PC-3 (cell line): Measurements from ENCODE around the gene PPIE.

Experiments
- EZH2 ChIP-seq: fragments of 300-600 bp; sonication (generic); IDR thresholded peaks from one replicate; pipeline ENCODE4 v1.6.1; 2017; ENCODE audit warnings: antibody characterized with exemption, mild to moderate bottlenecking, low read length; ENCODE audit not compliant: unreplicated experiment
- EZH2phosphoT487 ChIP-seq: fragments of 300-600 bp; sonication (generic); IDR thresholded peaks from 2 replicates; pipeline ENCODE4 v1.6.1; 2018; ENCODE audit warnings: mild to moderate bottlenecking, antibody characterized with exemption, low read length, borderline replicate concordance
- TF ChIP-seq, protein P1 (sequence below): fragments of 300-600 bp; sonication (generic); conservative IDR thresholded peaks from 2 replicates; pipeline ENCODE4 v1.5.1; 2017; ENCODE audit warnings: antibody characterized with exemption, low read depth, mild to moderate bottlenecking, low read length

DNA sequence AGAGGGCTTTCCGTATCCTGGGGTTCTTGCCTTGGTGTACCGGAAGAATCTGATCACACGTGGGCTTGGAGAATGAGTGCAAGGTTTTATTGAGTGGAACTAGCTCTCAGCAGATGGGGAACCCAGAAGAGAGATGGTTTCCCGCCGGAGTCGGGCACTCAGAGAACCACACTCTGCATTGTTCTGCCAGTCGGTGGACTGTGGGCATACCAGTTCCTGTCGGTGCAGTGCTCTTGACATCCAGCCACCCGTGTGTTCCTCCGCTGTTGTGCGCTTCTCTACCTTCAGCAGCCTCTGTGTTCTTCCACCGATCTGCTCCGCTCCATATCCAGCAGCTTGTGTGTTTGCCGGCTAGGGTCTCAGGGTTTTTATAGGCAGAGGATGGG lies 10.8 kb upstream of the PPIE start:
- no peak for TF ChIP-seq EZH2phosphoT487
- TF ChIP-seq, protein P1, sequence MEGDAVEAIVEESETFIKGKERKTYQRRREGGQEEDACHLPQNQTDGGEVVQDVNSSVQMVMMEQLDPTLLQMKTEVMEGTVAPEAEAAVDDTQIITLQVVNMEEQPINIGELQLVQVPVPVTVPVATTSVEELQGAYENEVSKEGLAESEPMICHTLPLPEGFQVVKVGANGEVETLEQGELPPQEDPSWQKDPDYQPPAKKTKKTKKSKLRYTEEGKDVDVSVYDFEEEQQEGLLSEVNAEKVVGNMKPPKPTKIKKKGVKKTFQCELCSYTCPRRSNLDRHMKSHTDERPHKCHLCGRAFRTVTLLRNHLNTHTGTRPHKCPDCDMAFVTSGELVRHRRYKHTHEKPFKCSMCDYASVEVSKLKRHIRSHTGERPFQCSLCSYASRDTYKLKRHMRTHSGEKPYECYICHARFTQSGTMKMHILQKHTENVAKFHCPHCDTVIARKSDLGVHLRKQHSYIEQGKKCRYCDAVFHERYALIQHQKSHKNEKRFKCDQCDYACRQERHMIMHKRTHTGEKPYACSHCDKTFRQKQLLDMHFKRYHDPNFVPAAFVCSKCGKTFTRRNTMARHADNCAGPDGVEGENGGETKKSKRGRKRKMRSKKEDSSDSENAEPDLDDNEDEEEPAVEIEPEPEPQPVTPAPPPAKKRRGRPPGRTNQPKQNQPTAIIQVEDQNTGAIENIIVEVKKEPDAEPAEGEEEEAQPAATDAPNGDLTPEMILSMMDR, result no peak
- no peak for TF ChIP-seq EZH2
